ENCODE results near the gene MARS1.

GRCh38 chr12:57477710-57478681 is 9.9 kb upstream of the MARS1 start:
- no peak for TF ChIP-seq POLR2A (IDR thresholded peaks at IDR 0.05)
- TF ChIP-seq, protein P1, sequence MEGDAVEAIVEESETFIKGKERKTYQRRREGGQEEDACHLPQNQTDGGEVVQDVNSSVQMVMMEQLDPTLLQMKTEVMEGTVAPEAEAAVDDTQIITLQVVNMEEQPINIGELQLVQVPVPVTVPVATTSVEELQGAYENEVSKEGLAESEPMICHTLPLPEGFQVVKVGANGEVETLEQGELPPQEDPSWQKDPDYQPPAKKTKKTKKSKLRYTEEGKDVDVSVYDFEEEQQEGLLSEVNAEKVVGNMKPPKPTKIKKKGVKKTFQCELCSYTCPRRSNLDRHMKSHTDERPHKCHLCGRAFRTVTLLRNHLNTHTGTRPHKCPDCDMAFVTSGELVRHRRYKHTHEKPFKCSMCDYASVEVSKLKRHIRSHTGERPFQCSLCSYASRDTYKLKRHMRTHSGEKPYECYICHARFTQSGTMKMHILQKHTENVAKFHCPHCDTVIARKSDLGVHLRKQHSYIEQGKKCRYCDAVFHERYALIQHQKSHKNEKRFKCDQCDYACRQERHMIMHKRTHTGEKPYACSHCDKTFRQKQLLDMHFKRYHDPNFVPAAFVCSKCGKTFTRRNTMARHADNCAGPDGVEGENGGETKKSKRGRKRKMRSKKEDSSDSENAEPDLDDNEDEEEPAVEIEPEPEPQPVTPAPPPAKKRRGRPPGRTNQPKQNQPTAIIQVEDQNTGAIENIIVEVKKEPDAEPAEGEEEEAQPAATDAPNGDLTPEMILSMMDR (IDR thresholded peaks at IDR 0.05) = no peak

Data from uterus (tissue), 2 donors.